HG02571 (cell line): ENCODE results near the gene HOXA7.

Experiments
- ATAC-seq: cut with Tn5 transposase; IDR thresholded peaks from one replicate; pipeline ENCODE4 v1.9.1; 2021; ENCODE audit warnings: mild to moderate bottlenecking, moderate library complexity; ENCODE audit not compliant: unreplicated experiment

Gene HOXA7

GRCh38 chr7:27194002-27194352 is 37.5 kb upstream of the HOXA7 start:
- no peak for ATAC-seq

DNA sequence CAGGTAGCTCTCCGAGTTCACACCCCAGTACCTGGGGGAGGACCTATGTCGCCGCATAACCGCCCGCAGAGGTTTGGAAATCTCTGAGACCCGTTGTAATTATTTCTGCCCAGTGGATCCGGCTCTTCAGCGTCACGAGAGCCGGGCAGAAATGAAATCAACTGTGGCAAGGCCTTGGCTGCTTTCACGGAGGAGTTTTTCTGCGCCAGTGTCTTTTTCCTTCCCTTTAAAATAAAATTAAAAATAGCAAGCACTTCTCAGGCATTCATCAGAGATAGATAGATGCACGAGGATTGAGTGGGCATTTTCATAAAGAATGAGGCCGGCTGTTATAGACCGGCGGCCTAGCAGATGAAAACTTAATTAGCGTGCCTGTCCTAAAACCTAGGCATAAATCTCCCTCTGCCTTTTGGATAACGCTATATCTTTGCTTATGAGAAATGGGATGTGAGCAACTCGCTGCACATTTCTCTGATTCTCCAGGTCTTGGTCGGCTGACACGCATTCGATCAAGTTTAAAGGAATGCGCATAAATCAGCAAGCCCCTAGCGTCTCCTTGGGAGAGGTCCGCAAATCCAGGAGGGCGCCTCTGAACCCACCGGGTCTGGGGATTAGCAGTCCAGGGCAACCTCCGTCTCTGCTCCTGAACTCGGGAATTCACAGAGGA is 37.0 kb upstream of the HOXA7 start:
- no peak for ATAC-seq

DNA sequence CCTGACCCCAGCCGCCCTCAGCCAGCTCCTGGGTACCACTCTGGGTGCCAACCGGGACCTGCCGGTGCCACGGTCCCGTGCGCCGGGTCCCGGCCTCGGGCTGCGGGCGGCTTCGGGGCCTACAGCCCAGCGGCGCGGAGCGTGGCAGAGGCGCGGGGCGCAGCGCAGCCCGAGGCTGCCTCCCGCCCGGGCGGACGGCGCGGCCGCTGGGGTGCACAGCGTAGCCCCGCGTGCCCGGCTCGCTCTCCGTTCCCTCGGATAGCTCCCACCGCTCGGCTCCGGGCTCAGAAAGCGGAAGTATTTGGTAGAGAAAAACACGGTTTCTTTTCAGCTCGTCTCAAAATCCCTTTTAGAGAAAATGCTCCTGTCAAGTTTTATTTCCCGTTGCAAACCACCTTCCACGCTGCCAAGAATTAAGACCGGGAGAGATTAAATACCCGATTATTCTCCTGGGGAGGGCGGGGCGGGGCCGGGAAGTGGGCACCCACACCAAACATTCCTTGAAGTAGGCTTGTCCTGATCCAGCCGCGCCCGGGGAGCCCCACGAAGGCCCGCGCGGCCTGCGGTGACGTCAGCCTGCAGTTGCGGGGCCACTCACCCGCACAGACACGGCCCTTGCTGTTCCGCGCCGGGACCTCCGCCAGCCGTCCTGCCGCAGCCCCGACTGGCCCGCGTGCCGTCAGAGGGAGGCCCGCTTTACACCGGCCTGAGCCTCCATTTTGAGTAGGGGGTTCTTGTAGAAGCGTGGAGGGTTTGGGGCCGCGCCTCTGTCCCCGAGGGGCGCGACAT is 36.3 kb upstream of the HOXA7 start:
- no peak for ATAC-seq

DNA sequence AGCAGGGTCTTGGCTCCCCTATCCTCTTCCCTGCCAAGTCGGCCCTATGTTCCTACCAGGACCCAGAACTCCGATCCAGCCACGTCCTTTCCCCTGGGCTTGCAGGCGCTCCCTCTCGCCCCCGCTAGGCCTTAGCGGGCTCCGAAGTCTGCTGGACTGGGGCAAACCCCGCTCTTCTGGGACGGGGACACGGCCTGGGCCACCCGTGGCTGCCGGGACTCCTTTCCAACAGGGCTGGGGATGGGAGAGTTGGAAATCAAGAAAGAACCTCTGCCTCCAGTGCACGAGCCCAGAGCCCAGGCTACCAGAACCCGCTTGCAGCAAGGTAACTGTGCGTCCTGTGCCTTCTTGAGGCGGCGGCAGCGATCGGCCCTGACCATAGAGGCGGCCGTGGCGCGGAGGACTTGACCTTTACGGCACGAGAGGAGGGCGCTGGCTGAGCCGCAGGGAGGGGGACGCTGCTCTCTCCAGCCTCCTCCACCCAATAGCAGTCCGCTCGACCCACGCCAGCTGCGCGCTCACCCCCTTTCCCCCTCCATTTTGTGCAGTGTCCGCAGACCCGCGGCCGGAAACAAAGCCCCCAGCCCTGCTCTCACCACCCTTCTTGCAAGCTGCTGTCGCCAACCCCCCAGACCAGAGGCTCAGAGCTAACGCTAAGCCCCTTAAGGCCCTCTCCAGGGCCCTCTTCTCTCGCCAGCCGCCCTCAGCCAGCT is 35.5 kb upstream of the HOXA7 start:
- ATAC-seq, result no peak

- ATAC-seq, result no peak
These were observed 34.8 kb upstream of the HOXA7 start for GRCh38 chr7:27191161-27191731.

DNA sequence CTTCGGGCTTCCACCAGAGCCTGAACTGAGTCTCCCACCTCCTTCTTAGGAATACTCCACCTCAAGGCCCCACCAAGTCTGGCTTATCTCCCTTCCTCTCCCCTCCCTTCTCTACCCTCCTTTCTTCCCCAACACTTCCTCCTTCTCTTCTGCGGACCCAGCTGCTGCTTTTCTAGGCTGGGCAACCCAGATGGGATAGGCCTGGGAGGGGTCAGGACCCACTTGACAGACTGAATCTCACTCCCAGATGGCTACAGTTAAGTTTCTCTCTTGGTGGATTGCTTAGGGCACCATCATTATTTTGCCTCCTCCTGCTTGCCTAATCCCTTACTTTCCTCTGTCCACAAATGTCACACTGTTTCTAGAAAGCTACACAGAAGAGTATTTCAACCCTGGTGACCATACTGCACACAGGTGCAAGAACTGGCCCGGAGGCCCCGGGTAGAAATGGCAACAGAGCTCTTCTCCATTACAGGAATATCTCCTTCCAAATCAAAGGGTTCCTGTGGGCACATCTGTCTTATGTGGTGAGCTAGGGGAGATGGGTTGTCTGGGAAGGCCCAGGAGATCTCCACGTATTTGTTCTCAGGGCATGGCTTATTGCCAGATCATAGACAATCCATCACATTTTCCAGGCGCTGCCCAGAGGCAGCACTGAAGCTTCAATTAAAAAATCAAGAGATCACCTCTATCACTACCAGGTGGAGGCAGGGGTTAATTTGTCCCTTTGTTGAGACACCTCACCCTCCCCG is 33.7 kb upstream of the HOXA7 start:
- ATAC-seq, result no peak

DNA sequence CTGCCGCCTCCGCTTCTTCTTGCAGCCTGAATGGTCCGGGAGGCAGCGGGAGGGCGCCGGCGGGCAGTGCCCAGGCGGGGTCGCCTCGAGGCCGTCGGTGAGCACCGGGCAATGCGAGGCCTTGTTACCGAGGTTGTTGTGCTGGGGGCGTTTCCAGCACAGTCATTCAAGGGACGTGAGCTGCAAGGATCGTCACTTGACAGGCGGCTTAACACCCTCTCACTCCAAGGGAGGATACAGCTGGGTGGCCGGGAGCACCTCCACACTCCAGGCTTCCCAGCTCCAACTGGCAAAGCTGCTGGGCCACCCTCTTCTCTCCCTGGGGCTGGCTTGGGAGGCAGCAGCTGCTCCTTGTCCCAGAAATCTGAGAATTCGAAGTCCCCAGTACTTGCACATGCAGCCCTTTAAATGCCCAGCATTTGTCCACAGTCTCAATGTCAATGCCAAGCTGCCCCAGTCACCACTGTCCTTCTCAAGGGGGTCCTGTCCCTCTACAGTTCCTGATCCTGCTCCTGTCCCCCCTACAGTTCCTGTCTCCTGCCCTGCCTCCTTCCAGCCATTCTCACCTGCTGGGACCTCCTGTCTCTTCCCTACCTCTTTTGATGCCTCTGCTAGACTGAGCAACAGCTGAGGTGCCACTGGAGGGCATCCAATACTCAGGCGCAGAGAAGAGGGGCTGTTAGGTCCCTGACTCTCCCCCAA is 33.0 kb upstream of the HOXA7 start:
- ATAC-seq, result no peak

DNA sequence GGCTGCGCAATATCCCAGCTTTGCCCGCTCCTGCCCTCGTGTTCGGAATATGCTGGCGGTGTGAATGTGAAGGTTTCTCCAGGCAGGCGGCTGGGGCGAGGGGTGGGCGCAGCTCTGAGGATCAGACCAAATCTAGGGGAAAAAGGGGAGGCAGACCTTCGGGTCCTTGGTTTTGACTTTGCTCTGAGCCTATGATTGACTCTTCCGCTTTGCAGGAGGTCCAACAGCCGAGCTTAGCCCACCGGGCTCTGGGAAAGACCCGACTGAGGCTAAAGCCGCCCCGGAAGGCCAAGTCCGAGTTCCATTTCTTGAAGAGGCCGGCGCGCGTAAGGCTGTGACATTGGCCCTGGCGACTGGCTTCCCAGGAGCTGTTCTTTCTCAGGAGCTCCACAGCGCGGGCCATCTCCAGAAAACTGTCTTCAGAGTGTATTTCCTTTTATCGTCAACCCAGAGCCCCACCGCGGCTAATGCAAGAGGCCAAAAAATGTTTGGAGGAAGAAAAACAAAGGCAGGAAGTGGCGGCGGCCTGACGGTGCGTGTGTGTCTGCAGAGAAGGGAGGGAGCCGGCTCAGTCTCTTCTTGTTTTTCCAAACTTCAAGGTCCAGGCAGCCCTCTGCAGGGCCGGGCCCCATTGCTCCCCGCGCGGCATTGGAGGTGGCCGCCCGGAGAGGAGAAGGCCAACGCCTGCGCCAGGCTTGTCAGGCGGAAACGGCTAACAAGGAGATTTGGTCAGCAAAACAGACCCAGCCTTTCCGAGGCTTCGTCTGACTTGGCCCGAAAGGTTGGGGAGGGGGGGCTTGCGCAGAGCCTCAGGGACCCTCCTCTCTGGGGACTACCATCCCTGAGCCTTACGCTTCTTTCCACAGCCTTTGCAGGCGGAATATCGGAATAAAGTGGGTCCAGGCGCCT is 32.2 kb upstream of the HOXA7 start:
- no peak for ATAC-seq

GRCh38 chr7:27187475-27188385 is 31.3 kb upstream of the HOXA7 start:
- ATAC-seq, result no peak

DNA sequence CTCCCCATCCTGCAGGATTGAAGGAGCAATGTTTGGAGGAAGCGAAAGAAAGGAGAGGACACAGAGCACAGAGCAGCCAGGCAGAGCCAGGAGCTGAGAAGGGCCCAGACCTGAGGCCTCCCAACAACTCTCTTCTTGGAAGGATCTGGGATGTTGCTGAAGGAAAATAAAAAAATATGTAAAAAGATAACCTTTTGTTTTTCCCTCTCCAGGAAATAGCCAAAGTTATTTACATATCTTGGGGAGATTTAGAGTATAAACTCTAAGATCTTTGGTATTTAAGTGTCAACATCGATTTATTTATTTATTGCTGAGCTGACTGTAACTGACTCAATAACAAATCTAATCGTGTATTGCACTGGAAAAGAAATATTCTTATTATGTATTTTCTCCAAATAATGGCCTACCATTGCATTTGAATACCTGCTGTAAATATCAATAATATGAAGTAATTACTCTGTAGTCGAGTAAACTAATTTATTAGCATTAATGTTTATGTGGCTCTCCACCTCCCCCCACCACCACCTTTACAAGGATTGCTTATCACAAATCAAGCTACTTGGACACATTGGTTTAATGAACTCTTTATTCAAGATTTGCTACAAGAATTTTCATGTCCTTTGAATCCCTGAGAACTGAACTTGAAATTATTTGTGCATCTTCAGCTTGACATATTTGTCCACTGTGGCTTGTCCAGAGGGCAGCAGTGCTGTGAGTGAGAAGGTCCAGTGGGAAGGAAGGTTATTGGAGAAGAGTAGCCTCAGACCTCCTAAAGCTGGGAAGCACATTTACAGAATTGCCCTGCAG is 30.4 kb upstream of the HOXA7 start:
- ATAC-seq, result no peak

DNA sequence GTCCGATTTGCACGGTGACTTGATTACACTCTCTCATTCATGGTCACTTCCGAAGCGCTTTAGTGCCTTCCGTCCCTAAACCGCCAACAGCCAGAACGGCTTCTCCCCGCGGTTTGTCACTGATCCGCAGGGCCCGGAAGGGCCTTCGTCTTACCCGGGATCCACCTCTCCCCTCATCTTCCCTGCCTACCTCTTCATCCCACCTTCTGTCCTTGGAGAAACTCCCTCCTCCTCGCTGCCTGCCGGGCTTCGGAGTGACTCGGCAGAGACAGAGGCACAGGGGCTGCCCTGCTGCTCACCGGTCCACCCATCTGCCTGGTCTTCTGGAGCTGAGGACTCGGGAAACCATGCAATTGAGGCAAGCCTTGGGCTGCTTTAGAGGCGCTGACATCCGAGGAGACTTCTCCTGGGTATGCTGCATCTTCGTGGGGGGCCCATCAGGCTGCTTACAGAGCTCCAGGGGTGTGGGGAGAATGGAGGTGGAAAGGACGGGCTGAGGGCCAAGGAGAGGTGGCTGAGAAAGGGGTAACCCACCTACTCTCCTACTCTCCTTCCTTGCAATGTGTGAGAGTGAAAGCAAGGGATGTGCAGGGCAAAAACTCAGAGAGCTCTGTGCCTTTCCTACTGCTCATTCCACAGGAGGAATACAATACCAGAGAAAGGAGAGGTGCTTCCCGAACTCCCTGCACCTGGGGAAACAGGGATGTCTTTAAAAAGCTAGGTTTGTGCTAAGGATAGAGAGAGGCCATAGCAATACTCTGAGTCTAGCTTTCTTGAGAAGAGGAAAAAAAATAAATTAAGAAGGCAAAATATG is 29.6 kb upstream of the HOXA7 start:
- ATAC-seq, result no peak

DNA sequence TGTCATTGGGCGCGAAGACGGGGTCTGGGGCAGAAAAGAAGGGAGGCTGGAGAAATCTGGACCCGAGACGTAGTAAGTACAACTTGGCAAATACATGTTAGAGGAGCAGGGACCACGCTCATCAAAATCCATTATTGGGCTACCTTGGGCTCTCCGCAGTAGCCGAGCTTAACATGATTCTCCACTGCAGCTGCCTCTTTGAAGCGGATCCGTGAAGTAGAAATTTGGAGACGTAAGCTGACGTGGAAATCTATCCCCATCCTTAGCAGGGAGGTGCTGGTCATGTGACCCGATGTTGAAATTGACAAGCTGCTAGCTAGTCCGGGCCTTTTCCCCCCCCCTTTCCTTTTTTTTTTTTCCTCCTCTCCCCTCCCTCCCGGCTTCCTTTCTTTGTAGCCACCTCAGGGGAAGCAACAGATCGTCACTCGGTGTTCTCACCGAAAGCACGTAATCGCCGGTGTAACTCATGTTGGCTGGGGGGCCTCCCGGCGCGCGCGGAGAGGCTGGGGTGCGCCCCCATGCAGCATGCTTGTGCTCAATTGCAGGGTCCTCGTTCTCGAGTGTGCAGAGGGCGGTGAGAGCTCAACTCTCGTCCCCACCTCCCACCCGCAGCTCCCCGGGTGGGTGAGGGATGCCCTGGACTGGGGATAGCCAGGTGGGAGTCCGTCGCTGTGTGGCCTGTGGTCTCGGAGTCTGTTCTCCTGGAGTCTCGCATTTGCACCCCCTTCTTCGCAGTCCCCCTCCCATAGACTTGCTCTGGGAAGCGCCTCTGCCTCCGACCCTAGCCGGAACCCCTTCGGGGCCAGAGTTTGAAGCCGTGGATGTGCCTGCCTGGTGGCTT is 28.8 kb upstream of the HOXA7 start, which contains the start of gene HOXA11:
HOXA11 (minus strand) TSS at position 220 of the 841 bp plus-strand sequence; CDS start at position 132, 88 bp downstream.
- no peak for ATAC-seq

DNA sequence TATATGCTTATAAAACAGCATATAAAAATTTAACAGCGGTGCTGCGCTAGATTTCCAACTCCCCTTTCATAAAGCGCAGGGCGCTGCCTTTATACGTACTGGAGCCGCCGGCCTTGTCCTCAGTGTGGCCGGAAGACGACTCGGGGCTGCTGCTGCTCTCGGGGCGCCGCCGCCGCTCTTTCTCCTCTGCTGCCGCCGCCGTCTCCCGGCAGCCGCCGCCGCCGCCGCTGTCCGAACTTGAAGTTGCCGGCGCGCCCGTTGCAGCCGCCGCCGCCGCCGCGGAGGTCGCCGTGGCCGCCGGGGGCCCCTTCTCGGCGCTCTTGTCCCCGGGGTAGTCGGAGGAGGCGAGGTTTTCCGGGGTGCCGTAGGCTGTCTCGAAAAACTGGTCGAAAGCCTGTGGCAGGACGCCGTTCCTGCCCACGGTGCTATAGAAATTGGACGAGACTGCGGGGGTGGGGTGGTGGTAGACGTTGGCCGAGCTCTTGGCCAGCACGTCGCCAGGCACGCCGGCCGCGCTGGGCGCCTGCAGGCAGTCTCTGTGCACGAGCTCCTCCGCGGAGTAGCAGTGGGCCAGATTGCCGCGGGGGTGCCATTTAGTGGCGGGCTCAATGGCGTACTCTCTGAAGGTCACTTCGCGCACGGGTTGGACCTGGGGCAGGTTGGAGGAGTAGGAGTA is 28.0 kb upstream of the HOXA7 start:
- no peak for ATAC-seq

GRCh38 chr7:27183682-27184336 is 27.3 kb upstream of the HOXA7 start:
- ATAC-seq, result no peak
